H1 (cell line): ENCODE results near the gene XYLB. TPM values are rescaled to one million over a fixed set of nuclear protein-coding genes. Genes with fewer than 3 reads are reported as not detected.

ENCODE experiments used
- ATF3 ChIP-seq: IDR thresholded peaks from 2 replicates; pipeline ENCODE4 v1.6.1; 2011; ENCODE audit warnings: low read depth, mild to moderate bottlenecking, low read length; ENCODE audit not compliant: insufficient read depth
- BCL11A ChIP-seq, 2 experiments: IDR thresholded peaks; one replicate each; pipeline ENCODE4 v1.6.1; 2011; ENCODE audit warnings: low read depth in 2 of 2, low read length in 2 of 2, mild to moderate bottlenecking in 2 of 2
- MAFK ChIP-seq: IDR thresholded peaks from 2 replicates; pipeline ENCODE4 v1.6.1; 2012; ENCODE audit warnings: low read depth, mild to moderate bottlenecking, improper control_type of control experiment, low read length
- NANOG ChIP-seq: IDR thresholded peaks from 2 replicates; pipeline ENCODE4 v1.6.1; 2011; ENCODE audit warnings: low read length, low read depth, mild to moderate bottlenecking, inconsistent platforms; ENCODE audit not compliant: insufficient read depth, poor library complexity, severe bottlenecking
- POLR2A ChIP-seq, 2 experiments: IDR thresholded peaks; 1 replicate in 1 of 2; 2 replicates in 1 of 2; pipeline ENCODE4 v1.6.1; 2011; ENCODE audit warnings: low read depth in 2 of 2, low read length in 2 of 2, mild to moderate bottlenecking in 2 of 2; ENCODE audit errors: control extremely low read depth in 1 of 2
- SP1 ChIP-seq: IDR thresholded peaks from 2 replicates; pipeline ENCODE4 v1.6.1; 2011; ENCODE audit warnings: low read depth, low read length
- SP2 ChIP-seq: IDR thresholded peaks from 2 replicates; pipeline ENCODE4 v1.6.1; 2012; ENCODE audit warnings: mild to moderate bottlenecking, low read length, inconsistent platforms
- polyA plus RNA-seq, 7 experiments: library from polyadenylated mRNA; depleted of rRNA in 3 of 7; stranded (reverse) in 5 of 7; unstranded in 2 of 7; fragments of >200 nt in 5 of 7; fragments of 200-250 nt in 2 of 7; gene quantifications; 1 replicate in 5 of 7; 2 replicates in 1 of 7; 4 replicates in 1 of 7; pipeline versions ENCODE4 v1.2.1 to v1.2.3, GENCODE V29; 2011 to 2013; ENCODE audit warnings: missing spikeins in 2 of 7, mixed read lengths in 2 of 7
- total RNA-seq: library from RNA; stranded (reverse); fragmentation: NEBNext Ultra II Directional; extraction: Animal tissue kit (Norgen Biotek cat#: 25700); gene quantifications from 2 replicates; pipeline ENCODE4 v1.2.1, GENCODE V29; 2021
- TF ChIP-seq, protein P1 (sequence below): fragments of 300-600 bp; sonication (generic); IDR thresholded peaks from 2 replicates; pipeline ENCODE4 v1.7.1; 2012; ENCODE audit warnings: low read length, moderate library complexity, mild to moderate bottlenecking, inconsistent platforms; ENCODE audit not compliant: insufficient replicate concordance

The XYLB gene
- total and polyA plus RNA-seq, 2 of the 8 experiments (the other 6 are each of a cell fraction or from before 2014, with no cell fraction given): 1.7 to 5.5 TPM

DNA sequence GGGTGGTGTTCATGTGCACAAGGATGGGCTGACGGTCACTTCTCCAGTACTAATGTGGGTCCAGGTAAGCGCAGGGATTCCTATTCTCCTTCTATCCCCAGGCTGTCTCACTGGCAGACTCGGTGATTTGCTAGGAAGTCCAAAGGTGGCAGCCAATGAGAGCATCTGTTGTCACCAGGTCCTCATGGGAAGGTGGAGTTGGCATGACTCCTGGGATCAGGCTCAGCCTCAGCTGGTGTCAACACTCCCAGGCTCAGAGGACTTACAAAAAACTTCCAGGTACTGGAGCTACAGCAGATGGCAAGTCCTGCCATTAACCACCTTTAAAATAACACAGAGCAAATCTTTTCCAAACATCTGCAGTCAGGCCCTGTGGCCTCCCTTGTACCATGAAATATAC is 13.8 kb downstream of the XYLB start (continued):
- TF ChIP-seq, protein P1, sequence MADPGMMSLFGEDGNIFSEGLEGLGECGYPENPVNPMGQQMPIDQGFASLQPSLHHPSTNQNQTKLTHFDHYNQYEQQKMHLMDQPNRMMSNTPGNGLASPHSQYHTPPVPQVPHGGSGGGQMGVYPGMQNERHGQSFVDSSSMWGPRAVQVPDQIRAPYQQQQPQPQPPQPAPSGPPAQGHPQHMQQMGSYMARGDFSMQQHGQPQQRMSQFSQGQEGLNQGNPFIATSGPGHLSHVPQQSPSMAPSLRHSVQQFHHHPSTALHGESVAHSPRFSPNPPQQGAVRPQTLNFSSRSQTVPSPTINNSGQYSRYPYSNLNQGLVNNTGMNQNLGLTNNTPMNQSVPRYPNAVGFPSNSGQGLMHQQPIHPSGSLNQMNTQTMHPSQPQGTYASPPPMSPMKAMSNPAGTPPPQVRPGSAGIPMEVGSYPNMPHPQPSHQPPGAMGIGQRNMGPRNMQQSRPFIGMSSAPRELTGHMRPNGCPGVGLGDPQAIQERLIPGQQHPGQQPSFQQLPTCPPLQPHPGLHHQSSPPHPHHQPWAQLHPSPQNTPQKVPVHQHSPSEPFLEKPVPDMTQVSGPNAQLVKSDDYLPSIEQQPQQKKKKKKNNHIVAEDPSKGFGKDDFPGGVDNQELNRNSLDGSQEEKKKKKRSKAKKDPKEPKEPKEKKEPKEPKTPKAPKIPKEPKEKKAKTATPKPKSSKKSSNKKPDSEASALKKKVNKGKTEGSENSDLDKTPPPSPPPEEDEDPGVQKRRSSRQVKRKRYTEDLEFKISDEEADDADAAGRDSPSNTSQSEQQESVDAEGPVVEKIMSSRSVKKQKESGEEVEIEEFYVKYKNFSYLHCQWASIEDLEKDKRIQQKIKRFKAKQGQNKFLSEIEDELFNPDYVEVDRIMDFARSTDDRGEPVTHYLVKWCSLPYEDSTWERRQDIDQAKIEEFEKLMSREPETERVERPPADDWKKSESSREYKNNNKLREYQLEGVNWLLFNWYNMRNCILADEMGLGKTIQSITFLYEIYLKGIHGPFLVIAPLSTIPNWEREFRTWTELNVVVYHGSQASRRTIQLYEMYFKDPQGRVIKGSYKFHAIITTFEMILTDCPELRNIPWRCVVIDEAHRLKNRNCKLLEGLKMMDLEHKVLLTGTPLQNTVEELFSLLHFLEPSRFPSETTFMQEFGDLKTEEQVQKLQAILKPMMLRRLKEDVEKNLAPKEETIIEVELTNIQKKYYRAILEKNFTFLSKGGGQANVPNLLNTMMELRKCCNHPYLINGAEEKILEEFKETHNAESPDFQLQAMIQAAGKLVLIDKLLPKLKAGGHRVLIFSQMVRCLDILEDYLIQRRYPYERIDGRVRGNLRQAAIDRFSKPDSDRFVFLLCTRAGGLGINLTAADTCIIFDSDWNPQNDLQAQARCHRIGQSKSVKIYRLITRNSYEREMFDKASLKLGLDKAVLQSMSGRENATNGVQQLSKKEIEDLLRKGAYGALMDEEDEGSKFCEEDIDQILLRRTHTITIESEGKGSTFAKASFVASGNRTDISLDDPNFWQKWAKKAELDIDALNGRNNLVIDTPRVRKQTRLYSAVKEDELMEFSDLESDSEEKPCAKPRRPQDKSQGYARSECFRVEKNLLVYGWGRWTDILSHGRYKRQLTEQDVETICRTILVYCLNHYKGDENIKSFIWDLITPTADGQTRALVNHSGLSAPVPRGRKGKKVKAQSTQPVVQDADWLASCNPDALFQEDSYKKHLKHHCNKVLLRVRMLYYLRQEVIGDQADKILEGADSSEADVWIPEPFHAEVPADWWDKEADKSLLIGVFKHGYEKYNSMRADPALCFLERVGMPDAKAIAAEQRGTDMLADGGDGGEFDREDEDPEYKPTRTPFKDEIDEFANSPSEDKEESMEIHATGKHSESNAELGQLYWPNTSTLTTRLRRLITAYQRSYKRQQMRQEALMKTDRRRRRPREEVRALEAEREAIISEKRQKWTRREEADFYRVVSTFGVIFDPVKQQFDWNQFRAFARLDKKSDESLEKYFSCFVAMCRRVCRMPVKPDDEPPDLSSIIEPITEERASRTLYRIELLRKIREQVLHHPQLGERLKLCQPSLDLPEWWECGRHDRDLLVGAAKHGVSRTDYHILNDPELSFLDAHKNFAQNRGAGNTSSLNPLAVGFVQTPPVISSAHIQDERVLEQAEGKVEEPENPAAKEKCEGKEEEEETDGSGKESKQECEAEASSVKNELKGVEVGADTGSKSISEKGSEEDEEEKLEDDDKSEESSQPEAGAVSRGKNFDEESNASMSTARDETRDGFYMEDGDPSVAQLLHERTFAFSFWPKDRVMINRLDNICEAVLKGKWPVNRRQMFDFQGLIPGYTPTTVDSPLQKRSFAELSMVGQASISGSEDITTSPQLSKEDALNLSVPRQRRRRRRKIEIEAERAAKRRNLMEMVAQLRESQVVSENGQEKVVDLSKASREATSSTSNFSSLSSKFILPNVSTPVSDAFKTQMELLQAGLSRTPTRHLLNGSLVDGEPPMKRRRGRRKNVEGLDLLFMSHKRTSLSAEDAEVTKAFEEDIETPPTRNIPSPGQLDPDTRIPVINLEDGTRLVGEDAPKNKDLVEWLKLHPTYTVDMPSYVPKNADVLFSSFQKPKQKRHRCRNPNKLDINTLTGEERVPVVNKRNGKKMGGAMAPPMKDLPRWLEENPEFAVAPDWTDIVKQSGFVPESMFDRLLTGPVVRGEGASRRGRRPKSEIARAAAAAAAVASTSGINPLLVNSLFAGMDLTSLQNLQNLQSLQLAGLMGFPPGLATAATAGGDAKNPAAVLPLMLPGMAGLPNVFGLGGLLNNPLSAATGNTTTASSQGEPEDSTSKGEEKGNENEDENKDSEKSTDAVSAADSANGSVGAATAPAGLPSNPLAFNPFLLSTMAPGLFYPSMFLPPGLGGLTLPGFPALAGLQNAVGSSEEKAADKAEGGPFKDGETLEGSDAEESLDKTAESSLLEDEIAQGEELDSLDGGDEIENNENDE: no peak
- TF ChIP-seq ATF3 (no peak), SP2 (no peak), BCL11A (IDR thresholded peaks at IDR 0.05; ENCODE audit: low read depth in 2 of 2, low read length in 2 of 2) (no peak), SP1 (no peak), MAFK (no peak), NANOG (no peak), POLR2A (IDR thresholded peaks at IDR 0.05; ENCODE audit: control extremely low read depth in 1 of 2, low read depth in 2 of 2, low read length in 2 of 2) (no peak)
